A549 (cell line): ENCODE measurements around the gene TSPAN18.

Source experiments
- CBX2 ChIP-seq: fragments of 200-600 bp; sonication (generic); IDR thresholded peaks from 2 replicates; pipeline ENCODE4 v1.6.1; 2016; ENCODE audit warnings: low read depth, mild to moderate bottlenecking, borderline replicate concordance
- CHD4 ChIP-seq: fragments of 200-600 bp; sonication (generic); IDR thresholded peaks from 2 replicates; pipeline ENCODE4 v1.6.1; 2016; ENCODE audit warnings: antibody characterized with exemption, mild to moderate bottlenecking, borderline replicate concordance
- CTCF ChIP-seq: fragments of >200 bp; sonication (Bioruptor Twin); formaldehyde crosslinking; IDR thresholded peaks from 3 replicates; pipeline ENCODE4 v1.5.1; 2016
- POLR2A ChIP-seq: IDR thresholded peaks from 2 replicates; pipeline ENCODE4 v1.6.1; 2012; ENCODE audit warnings: mild to moderate bottlenecking, low read length
- POLR2AphosphoS2 ChIP-seq: conservative IDR thresholded peaks from 2 replicates; pipeline ENCODE4 v1.6.1; 2012; ENCODE audit warnings: low read length, improper control_type of control experiment, inconsistent platforms
- RNF2 ChIP-seq: fragments of 200-600 bp; sonication (generic); IDR thresholded peaks from 2 replicates; pipeline ENCODE4 v1.6.1; 2016; ENCODE audit warnings: low read depth, mild to moderate bottlenecking, antibody characterized with exemption, moderate library complexity, borderline replicate concordance
- USF2 ChIP-seq: fragments of 450-650 bp; IDR thresholded peaks from 2 replicates; pipeline ENCODE4 v1.6.1; 2014; ENCODE audit warnings: antibody characterized with exemption

GRCh38 chr11:44699497-44700408 lies 27.0 kb upstream of the TSPAN18 start:
- no peak for TF ChIP-seq CBX2
- no peak for TF ChIP-seq POLR2A
- TF ChIP-seq CTCF, result no peak
- TF ChIP-seq POLR2AphosphoS2, result no peak
- no peak for TF ChIP-seq RNF2
- TF ChIP-seq CHD4, result no peak
- TF ChIP-seq USF2, result no peak
